HG03469 (cell line): ENCODE results near the gene TMEM250.
"Not testable (repeated sequence)": the region's sequence is repeated elsewhere in the genome, so short reads cannot be mapped to it uniquely, and the experiment has no call there.

ENCODE experiments used
- ATAC-seq: cut with Tn5 transposase; IDR thresholded peaks from one replicate; pipeline ENCODE4 v1.9.1; 2021; ENCODE audit warnings: mild to moderate bottlenecking, moderate library complexity, moderate number of reproducible peaks; ENCODE audit not compliant: unreplicated experiment

Gene TMEM250

DNA sequence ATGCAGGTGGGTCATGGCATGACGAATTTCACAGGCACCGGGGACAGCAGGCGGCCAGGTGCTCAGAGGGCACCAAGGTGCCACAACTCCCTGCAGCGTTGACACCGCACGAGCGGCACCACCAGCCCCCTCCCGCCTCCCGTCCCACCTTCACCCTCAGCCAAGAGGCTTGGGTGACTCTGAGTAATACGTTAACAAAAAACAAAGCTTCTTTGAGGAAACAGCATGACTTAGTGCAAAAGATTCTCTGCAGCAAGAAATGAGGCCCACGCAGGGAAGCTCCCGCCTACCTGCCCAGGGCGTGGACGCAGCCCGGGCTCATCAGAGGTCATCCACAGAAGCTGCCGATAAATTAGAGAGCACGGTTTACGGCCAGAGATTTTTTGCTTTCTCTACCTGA lies 4.1 kb downstream of the TMEM250 start:
- no peak for ATAC-seq

- ATAC-seq: no peak
Measured at GRCh38 chr9:136112541-136112940, 6.1 kb downstream of the TMEM250 start.

GRCh38 chr9:136111910-136112309 lies 6.8 kb downstream of the TMEM250 start:
- ATAC-seq: no peak

GRCh38 chr9:136111190-136111589 lies 7.5 kb downstream of the TMEM250 start:
- ATAC-seq: no peak

DNA sequence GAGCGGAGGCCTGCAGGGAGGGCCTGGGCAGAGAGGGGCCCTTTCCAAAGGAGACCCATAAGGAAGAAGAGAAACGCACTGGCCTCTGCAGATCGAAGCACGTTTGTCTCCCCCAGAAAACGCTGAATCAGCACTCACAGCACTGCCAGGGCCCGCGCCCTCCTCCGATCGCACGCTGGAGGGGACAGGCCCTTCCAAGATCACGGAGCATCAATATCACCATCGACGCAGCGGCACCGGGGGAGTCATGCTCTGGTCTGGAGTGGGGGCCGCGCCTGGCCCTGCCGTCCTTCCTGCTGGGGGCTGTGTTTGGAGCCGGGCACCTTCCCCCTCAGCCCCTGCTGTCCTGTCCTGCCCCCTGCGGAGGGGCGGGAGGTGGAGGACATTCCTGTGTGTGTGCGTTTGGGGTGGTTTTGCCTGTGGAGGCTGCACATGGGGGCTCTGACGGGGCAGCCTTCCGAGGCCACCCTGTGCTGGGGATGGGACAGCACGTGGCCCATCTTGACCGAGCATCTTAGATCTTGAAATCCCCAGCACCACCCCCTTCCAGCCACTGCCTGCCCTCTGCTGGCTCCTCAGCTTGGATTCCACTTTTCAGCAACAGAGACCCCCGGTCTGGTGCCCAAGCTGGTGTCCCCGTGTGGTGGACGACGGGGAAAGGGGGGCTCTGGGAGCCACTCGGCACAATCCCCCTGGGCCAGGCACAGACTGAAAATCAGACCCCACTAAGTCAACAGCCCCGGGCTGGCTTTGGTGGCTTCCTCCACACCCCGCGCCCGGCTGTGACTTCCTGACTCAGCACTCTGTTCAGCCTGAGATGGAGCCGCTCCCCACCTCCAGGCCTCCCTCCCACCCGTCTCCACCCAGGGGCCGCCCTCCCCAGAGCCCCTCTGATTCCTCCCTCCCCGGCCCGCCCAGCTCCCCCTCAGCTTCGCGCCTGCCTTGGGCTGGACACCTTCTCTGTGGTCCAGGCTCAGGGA lies 8.3 kb downstream of the TMEM250 start:
- no peak for ATAC-seq

- peak; percentile 60 for ATAC-seq
Measured at GRCh38 chr9:136109351-136110081, 9.2 kb downstream of the TMEM250 start.

GRCh38 chr9:136108648-136109266 lies 9.9 kb downstream of the TMEM250 start:
- ATAC-seq: no peak

- no peak for ATAC-seq
Measured at GRCh38 chr9:136107953-136108647, 10.6 kb downstream of the TMEM250 start.

DNA sequence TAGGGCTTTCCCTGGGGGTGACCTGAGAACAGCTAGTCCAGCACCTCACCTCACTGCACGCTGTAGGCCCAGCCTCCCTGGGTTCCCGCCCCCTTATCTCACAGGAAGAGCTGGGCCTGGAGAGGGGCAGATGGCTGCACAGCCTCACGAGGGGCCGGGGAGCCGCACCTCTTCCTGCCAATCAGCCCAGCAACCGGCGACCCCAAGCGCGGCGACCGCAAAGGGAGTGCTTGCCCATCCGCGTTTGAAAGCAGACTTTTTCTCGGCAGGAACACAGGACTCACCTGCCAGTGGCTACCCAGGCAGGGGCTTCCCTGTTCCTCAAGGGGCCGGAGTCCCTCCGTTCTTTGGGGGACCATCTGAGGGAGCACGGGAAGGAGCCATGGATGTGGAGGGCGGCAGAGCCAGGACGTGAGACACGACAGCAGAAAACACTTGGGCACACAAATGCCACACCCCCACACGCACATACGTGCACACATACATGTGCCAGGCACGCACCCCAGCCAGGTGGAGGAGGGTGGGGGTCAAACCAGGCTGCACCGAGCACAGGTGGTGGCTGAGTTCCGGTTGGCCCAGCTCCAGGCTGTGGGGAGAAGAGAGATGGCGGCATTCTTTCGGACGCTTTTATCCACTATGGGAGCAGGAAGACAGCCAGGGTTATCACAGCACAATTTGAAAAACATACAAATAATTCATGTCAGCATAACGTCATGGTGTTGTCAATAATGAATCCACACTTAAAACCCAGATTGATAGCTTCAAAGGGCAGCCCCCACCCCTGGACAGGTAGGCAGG lies 11.3 kb downstream of the TMEM250 start:
- ATAC-seq: no peak

GRCh38 chr9:136105398-136106135 lies 13.1 kb downstream of the TMEM250 start:
- no peak for ATAC-seq

- no peak for ATAC-seq
Measured at GRCh38 chr9:136104916-136105315, 13.8 kb downstream of the TMEM250 start.

- ATAC-seq: no peak
Measured at GRCh38 chr9:136104488-136104800, 14.2 kb downstream of the TMEM250 start.

DNA sequence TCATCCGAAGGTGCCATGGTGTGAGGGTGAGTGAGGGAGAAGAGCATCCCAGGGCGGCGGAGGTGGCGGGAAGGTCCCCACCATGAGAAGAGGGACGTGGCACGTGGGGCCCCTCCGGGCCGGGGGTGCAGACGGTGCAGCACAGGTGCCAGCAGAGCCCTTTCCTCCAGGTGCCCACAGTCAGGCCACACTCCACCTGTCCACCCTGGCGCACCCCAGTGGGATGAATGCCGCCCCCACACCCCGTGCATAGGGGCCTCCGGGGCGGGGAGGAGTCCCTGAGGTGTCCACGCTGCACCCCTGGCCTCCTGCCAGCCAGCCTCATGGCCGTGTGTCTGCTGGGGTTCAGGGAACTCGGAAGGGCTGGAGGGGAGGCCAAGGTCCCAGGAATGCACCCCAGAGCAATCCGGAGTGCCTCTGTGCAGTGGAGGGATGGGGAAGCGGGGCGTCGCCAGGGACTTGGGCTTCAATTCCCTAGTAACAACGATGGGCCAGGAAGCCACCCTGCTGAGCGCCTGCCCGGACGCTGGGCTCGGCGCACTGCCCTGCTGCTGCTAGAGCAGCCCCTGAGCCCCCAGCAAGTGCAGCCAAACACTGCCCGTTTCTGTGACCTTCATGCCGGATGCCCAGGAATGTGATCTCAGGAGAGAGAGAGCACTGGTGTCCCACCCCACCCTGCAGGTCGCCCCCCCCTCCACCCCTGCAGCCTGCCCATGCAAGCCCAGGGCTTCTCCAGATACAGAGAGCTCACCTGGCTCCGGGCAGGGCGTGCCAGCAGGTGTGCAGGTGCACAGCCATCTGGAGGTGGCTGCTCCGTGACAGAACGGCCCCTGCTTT lies 14.8 kb downstream of the TMEM250 start:
- ATAC-seq: no peak

- not testable (repeated sequence) for ATAC-seq
Measured at GRCh38 chr9:136101615-136102074, 17.0 kb downstream of the TMEM250 start.

GRCh38 chr9:136100700-136101614 lies 17.7 kb downstream of the TMEM250 start:
- ATAC-seq: no peak

GRCh38 chr9:136099542-136099941 lies 19.1 kb downstream of the TMEM250 start:
- ATAC-seq: no peak

DNA sequence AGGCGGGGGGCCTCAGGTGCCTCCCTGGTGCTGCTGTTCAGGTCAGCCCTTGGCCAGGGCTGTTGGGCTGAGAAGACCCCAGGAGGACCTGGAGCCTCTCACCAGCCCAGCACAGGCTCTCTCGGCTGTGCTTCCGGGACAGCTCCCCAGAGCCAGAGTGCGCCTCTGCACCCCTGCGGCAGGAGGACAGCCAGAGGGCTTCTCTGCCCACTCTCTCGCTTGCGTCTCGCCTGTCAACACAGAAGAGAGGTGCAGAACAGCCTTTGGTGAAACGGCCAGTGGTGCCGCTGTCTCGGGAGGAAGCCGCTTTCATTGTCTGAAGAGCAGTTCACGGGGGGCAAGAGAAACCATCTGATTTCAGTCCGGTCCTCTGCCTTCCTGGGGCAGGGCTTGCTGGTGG lies 19.8 kb downstream of the TMEM250 start:
- no peak for ATAC-seq
